SK-N-SH (cell line): ENCODE measurements around the gene RNF151. TPM values are rescaled to one million over a fixed set of nuclear protein-coding genes. Genes with fewer than 3 reads are reported as not detected.

Experiments used
- CTCF ChIA-PET: fragments of 300-600, 350-600 bp; formaldehyde crosslinking; extraction: SDS; loops from one replicate; lab custom pipeline; 2021; lab: Yijun Ruan, JAX
- POLR2A ChIA-PET: fragments of 350-600 bp; sonication (Branson Sonifier 250); formaldehyde crosslinking; extraction: SDS; loops from one replicate; lab custom pipeline; 2020; ENCODE audit warnings: antibody characterized with exemption, inconsistent platforms; lab: Yijun Ruan, JAX
- DNase-seq: peaks from one replicate; pipeline ENCODE4 v3.0.0; 2012
- H2AFZ ChIP-seq: fragments of 200-600 bp; sonication (generic); 2 replicates; pipeline ENCODE4 v1.8.1; 2016; ENCODE audit warnings: antibody characterized with exemption, mild to moderate bottlenecking, low read depth
- H3F3A ChIP-seq: fragments of 200-600 bp; sonication (generic); replicated peaks from 2 replicates; pipeline ENCODE3; 2016; ENCODE audit warnings: antibody characterized with exemption, mild to moderate bottlenecking; ENCODE audit not compliant: insufficient read depth
- H3K27ac ChIP-seq, 2 experiments: fragments of 200-500 bp in 1 of 2; fragments of 200-600 bp in 1 of 2; sonication (Bioruptor generic) in 1 of 2; sonication (generic), shearing (Covaris generic) in 1 of 2; 2 replicates each; pipeline versions ENCODE4 v1.5.1 to v1.6.1; 2014 to 2016; ENCODE audit warnings: low read depth in 2 of 2, inconsistent platforms in 1 of 2, low read length in 1 of 2, mild to moderate bottlenecking in 1 of 2, mixed read lengths in 1 of 2
- H3K27me3 ChIP-seq: fragments of 200-600 bp; sonication (generic), shearing (Covaris generic); 2 replicates; pipeline ENCODE4 v1.6.1; 2016; ENCODE audit warnings: mixed run types; ENCODE audit not compliant: insufficient read depth
- H3K36me3 ChIP-seq, 2 experiments: fragments of 200-500 bp in 1 of 2; fragments of 200-600 bp in 1 of 2; sonication (Bioruptor generic) in 1 of 2; sonication (generic) in 1 of 2; replicated peaks in 1 of 2; 2 replicates each; pipeline versions ENCODE3 to v1.5.1; 2014 to 2016; ENCODE audit warnings: low read length in 1 of 2, mild to moderate bottlenecking in 1 of 2; ENCODE audit not compliant: insufficient read depth in 2 of 2, control insufficient read depth in 1 of 2
- H3K4me1 ChIP-seq, 2 experiments: fragments of 200-500 bp in 1 of 2; fragments of 200-600 bp in 1 of 2; sonication (Bioruptor generic) in 1 of 2; sonication (generic), shearing (Covaris generic) in 1 of 2; 2 replicates each; pipeline versions ENCODE4 v1.5.1 to v1.6.1; 2014 to 2016; ENCODE audit warnings: low read depth in 1 of 2, low read length in 1 of 2, mixed run types in 1 of 2; ENCODE audit not compliant: insufficient read depth in 2 of 2, control insufficient read depth in 1 of 2
- H3K4me2 ChIP-seq: fragments of 200-600 bp; sonication (generic), shearing (Covaris generic); 2 replicates; pipeline ENCODE4 v1.6.1; 2017; ENCODE audit warnings: mixed run types
- H3K4me3 ChIP-seq, 2 experiments: fragments of 200-500 bp in 1 of 2; fragments of 200-600 bp in 1 of 2; sonication (Bioruptor generic) in 1 of 2; sonication (generic), shearing (Covaris generic) in 1 of 2; 2 replicates each; pipeline versions ENCODE4 v1.5.1 to v1.8.1; 2014 to 2016; ENCODE audit warnings: low read depth in 2 of 2, inconsistent platforms in 1 of 2, low read length in 1 of 2, mild to moderate bottlenecking in 1 of 2, mixed read lengths in 1 of 2, moderate library complexity in 1 of 2
- H3K79me2 ChIP-seq: fragments of 200-600 bp; sonication (generic); 2 replicates; pipeline ENCODE4 v1.8.1; 2017; ENCODE audit warnings: mild to moderate bottlenecking; ENCODE audit not compliant: insufficient read depth
- H3K9ac ChIP-seq: fragments of 200-600 bp; sonication (generic); 2 replicates; pipeline ENCODE4 v1.6.1; 2017; ENCODE audit warnings: mixed run types
- H3K9me2 ChIP-seq: fragments of 200-600 bp; sonication (generic); 2 replicates; pipeline ENCODE4 v1.6.1; 2017; ENCODE audit warnings: mixed run types
- H3K9me3 ChIP-seq: fragments of 200-600 bp; sonication (generic); 2 replicates; pipeline ENCODE4 v1.6.1; 2017; ENCODE audit warnings: mixed run types, mild to moderate bottlenecking, moderate library complexity
- H4K20me1 ChIP-seq: fragments of 200-600 bp; sonication (generic); 2 replicates; pipeline ENCODE4 v1.6.1; 2017; ENCODE audit warnings: mild to moderate bottlenecking, mixed run types; ENCODE audit not compliant: insufficient read depth
- EP300 ChIP-seq, 2 experiments: IDR thresholded peaks; 2 replicates each; pipeline versions ENCODE4 v1.4.0 to v1.6.1; 2012; ENCODE audit warnings: borderline replicate concordance in 1 of 2, low read depth in 1 of 2, low read length in 1 of 2
- FOXM1 ChIP-seq: IDR thresholded peaks from 2 replicates; pipeline ENCODE4 v1.4.0; 2012; ENCODE audit warnings: low read depth, mild to moderate bottlenecking
- JUND ChIP-seq: IDR thresholded peaks from 2 replicates; pipeline ENCODE4 v1.4.0; 2012
- MEF2A ChIP-seq: IDR thresholded peaks from 2 replicates; pipeline ENCODE4 v1.4.0; 2012; ENCODE audit warnings: low read depth, borderline replicate concordance
- MXI1 ChIP-seq: IDR thresholded peaks from 2 replicates; pipeline ENCODE4 v1.6.1; 2012; ENCODE audit warnings: mild to moderate bottlenecking, low read depth, low read length, improper control_type of control experiment
- RAD21 ChIP-seq: IDR thresholded peaks from 2 replicates; pipeline ENCODE4 v1.6.1; 2012; ENCODE audit warnings: mild to moderate bottlenecking, low read length
- RCOR1 ChIP-seq: fragments of 150-350 bp; IDR thresholded peaks from 2 replicates; pipeline ENCODE4 v1.6.1; 2017; ENCODE audit warnings: antibody characterized with exemption, low read length
- RFX5 ChIP-seq: IDR thresholded peaks from 2 replicates; pipeline ENCODE4 v1.6.1; 2012; ENCODE audit warnings: mild to moderate bottlenecking, improper control_type of control experiment, low read length
- RXRA ChIP-seq: IDR thresholded peaks from 2 replicates; pipeline ENCODE4 v1.4.0; 2012; ENCODE audit warnings: low read depth, mild to moderate bottlenecking, borderline replicate concordance
- SIN3A ChIP-seq: IDR thresholded peaks from 2 replicates; pipeline ENCODE4 v1.6.1; 2012; ENCODE audit warnings: low read depth, mild to moderate bottlenecking, low read length, moderate library complexity, borderline replicate concordance
- USF1 ChIP-seq: IDR thresholded peaks from 2 replicates; pipeline ENCODE4 v1.4.0; 2012; ENCODE audit warnings: low read depth, borderline replicate concordance
- YY1 ChIP-seq: IDR thresholded peaks from 2 replicates; pipeline ENCODE4 v1.4.0; 2012; ENCODE audit warnings: low read depth, mild to moderate bottlenecking
- WGBS: methylation state at CpG from one replicate; pipeline ENCODE4 v1.1.6; 2017; ENCODE audit warnings: low lambda C conversion rate; 5-methylcytosine and 5-hydroxymethylcytosine counted together
- polyA plus RNA-seq, 3 experiments: library from polyadenylated mRNA; depleted of rRNA; stranded (reverse); fragments of >200 nt; gene quantifications; 2 replicates each; pipeline ENCODE4 v1.2.3, GENCODE V29; 2012
- TF ChIP-seq, protein P1 (sequence below): fragments of 200-600 bp; sonication (generic); IDR thresholded peaks from 2 replicates; pipeline ENCODE4 v1.6.1; 2017; ENCODE audit warnings: antibody characterized with exemption, mild to moderate bottlenecking, moderate library complexity

Gene RNF151
- polyA plus RNA-seq, 1 of the 3 experiments (the other 2 are of a cell fraction): 0.07 TPM

GRCh38 chr16:1999866-2000514 lies 33.3 kb downstream of the RNF151 start:
- ChIA-PET POLR2A (no interaction called here), CTCF (interaction anchor here (1.0 to 1.5 kb wide), 4 partner anchors 10 to 141 kb away, joined by 3 to 4 read pairs (median 4); partner anchors contain the start of gene SYNGR3)
- Histone ChIP-seq H3K4me2 (no peak overlapping the region), H3K9ac (no peak overlapping the region), H3K27ac (no peak overlapping the region), H3K36me3 (peaks cover 8 to 58% of the 10 kb centered on the region in 2 experiments), H3K27me3 (no peaks in the 10 kb centered on the region), H3K79me2 (peaks cover 31% of the 10 kb centered on the region; the same call in 1 of the 2 replicates), H2AFZ (no peak overlapping the region), H3K4me1 (peaks cover 6 to 16% of the 10 kb centered on the region in 2 experiments; a peak in 2 of 4 replicates), H3K4me3 (no peak overlapping the region), H3K9me3 (no peaks in the 10 kb centered on the region), H3K9me2 (no peaks in the 10 kb centered on the region), H4K20me1 (peaks cover 31% of the 10 kb centered on the region), H3F3A (peaks cover 19% of the 10 kb centered on the region)
- 93% methylated on average over 21 of the region's 28 CpGs for WGBS
- TF ChIP-seq RCOR1 (no peak), MEF2A (no peak), FOXM1 (no peak), RXRA (no peak), SIN3A (no peak), EP300 (IDR thresholded peaks at IDR 0.05; ENCODE audit: borderline replicate concordance in 1 of 2, low read depth in 1 of 2, low read length in 1 of 2) (no peak), JUND (no peak), RAD21 (no peak), RFX5 (no peak), MXI1 (no peak), YY1 (no peak), USF1 (no peak)
- TF ChIP-seq, protein P1, sequence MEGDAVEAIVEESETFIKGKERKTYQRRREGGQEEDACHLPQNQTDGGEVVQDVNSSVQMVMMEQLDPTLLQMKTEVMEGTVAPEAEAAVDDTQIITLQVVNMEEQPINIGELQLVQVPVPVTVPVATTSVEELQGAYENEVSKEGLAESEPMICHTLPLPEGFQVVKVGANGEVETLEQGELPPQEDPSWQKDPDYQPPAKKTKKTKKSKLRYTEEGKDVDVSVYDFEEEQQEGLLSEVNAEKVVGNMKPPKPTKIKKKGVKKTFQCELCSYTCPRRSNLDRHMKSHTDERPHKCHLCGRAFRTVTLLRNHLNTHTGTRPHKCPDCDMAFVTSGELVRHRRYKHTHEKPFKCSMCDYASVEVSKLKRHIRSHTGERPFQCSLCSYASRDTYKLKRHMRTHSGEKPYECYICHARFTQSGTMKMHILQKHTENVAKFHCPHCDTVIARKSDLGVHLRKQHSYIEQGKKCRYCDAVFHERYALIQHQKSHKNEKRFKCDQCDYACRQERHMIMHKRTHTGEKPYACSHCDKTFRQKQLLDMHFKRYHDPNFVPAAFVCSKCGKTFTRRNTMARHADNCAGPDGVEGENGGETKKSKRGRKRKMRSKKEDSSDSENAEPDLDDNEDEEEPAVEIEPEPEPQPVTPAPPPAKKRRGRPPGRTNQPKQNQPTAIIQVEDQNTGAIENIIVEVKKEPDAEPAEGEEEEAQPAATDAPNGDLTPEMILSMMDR: no peak
- no peak for DNase-seq

DNA sequence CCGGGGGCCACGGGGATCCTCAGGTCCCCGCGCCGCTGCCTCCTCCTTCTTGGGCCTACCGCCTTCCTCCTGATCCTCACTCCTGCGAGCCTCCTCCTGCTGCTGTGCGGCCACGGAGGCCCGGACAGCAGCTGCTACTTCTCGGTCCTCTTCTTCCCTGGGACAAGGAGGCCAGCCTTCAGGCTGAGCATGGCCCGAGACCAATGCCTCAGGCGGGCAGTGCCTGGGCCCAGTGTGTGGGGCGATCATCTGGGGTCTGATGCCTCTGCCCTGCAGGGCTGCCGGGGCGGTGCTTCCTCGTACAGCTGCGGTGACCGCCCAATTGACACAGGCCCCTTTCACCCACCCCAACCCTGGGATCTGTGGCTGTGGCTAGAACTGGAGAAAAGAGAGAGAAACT lies 34.4 kb downstream of the RNF151 start:
- DNase-seq: no peak
- Histone ChIP-seq H3K4me2 (no peak overlapping the region), H3K27me3 (no peaks in the 10 kb centered on the region), H2AFZ (no peak overlapping the region), H3K9me3 (no peaks in the 10 kb centered on the region), H3K4me3 (no peak overlapping the region), H3K4me1 (peaks cover 9 to 26% of the 10 kb centered on the region in 2 experiments; a peak in 3 of 4 replicates), H3K27ac (no peak overlapping the region), H3K9me2 (no peaks in the 10 kb centered on the region), H3K79me2 (peaks cover 42% of the 10 kb centered on the region), H3K9ac (no peak overlapping the region), H3K36me3 (peaks cover 8 to 62% of the 10 kb centered on the region in 2 experiments), H4K20me1 (peaks cover 42% of the 10 kb centered on the region), H3F3A (peaks cover 13% of the 10 kb centered on the region)
- ChIA-PET POLR2A (no interaction called here), CTCF (interaction anchor here (1.3 to 1.4 kb wide), 2 partner anchors 17 to 139 kb away, joined by 3 to 4 read pairs; partner anchors contain the start of gene GFER)
- TF ChIP-seq MXI1 (no peak), FOXM1 (no peak), JUND (no peak)
- 91% methylated on average over 13 of the region's 19 CpGs for WGBS
